Osteoblast (primary cell): ENCODE data around the gene VIPR2. TPM values are rescaled to one million over a fixed set of nuclear protein-coding genes. Genes with fewer than 3 reads are reported as not detected.

Source experiments
- DNase-seq: peaks from one replicate; pipeline ENCODE4 v3.0.0; 2011; ENCODE audit warnings: low spot score, mixed read lengths; ENCODE audit not compliant: insufficient read length; ENCODE audit errors: missing footprints
- H2AFZ ChIP-seq: 2 replicates; pipeline ENCODE4 v1.6.0; 2011; ENCODE audit warnings: mild to moderate bottlenecking, low read length
- H3K27ac ChIP-seq: 2 replicates; pipeline ENCODE4 v1.5.1; 2011; ENCODE audit warnings: mild to moderate bottlenecking, low read depth, low read length, moderate library complexity
- H3K27me3 ChIP-seq: 2 replicates; pipeline ENCODE4 v1.6.0; 2012; ENCODE audit warnings: mild to moderate bottlenecking, control low read depth, inconsistent platforms, low read length, moderate library complexity; ENCODE audit not compliant: insufficient read depth
- H3K36me3 ChIP-seq: 2 replicates; pipeline ENCODE4 v1.5.1; 2011; ENCODE audit warnings: mild to moderate bottlenecking, low read length, control low read depth, moderate library complexity; ENCODE audit not compliant: insufficient read depth
- H3K4me1 ChIP-seq: 2 replicates; pipeline ENCODE4 v1.5.1; 2011; ENCODE audit warnings: mild to moderate bottlenecking, low read length, control low read depth, moderate library complexity; ENCODE audit not compliant: insufficient read depth
- H3K4me2 ChIP-seq: 2 replicates; pipeline ENCODE4 v1.6.0; 2011; ENCODE audit warnings: mild to moderate bottlenecking, low read length; ENCODE audit not compliant: insufficient read depth
- H3K4me3 ChIP-seq: fragments of 200-600 bp; sonication (generic); 3 replicates; pipeline ENCODE4 v1.5.1; 2012; ENCODE audit warnings: mild to moderate bottlenecking, low read length, inconsistent platforms; ENCODE audit not compliant: insufficient read depth
- H3K79me2 ChIP-seq: 2 replicates; pipeline ENCODE4 v1.6.0; 2012; ENCODE audit warnings: mild to moderate bottlenecking, low read length, control low read depth, inconsistent platforms; ENCODE audit not compliant: insufficient read depth
- H3K9me3 ChIP-seq: 2 replicates; pipeline ENCODE4 v1.5.1; 2011; ENCODE audit warnings: low read depth, low read length, control low read depth
- H4K20me1 ChIP-seq: 2 replicates; pipeline ENCODE4 v1.6.0; 2012; ENCODE audit warnings: mild to moderate bottlenecking, low read length, control low read depth; ENCODE audit not compliant: insufficient read depth
- total RNA-seq: library from RNA; depleted of rRNA; stranded (reverse); fragments of >200 nt; gene quantifications from 2 replicates; pipeline ENCODE4 v1.2.3, GENCODE V29; 2012
- TF ChIP-seq, protein P1 (sequence below): IDR thresholded peaks from 2 replicates; pipeline ENCODE4 v1.5.1; 2011; ENCODE audit warnings: mild to moderate bottlenecking, low read depth, low read length, moderate library complexity; ENCODE audit errors: extremely low read depth

Gene VIPR2
- total RNA-seq, 1 donor: not detected

DNA sequence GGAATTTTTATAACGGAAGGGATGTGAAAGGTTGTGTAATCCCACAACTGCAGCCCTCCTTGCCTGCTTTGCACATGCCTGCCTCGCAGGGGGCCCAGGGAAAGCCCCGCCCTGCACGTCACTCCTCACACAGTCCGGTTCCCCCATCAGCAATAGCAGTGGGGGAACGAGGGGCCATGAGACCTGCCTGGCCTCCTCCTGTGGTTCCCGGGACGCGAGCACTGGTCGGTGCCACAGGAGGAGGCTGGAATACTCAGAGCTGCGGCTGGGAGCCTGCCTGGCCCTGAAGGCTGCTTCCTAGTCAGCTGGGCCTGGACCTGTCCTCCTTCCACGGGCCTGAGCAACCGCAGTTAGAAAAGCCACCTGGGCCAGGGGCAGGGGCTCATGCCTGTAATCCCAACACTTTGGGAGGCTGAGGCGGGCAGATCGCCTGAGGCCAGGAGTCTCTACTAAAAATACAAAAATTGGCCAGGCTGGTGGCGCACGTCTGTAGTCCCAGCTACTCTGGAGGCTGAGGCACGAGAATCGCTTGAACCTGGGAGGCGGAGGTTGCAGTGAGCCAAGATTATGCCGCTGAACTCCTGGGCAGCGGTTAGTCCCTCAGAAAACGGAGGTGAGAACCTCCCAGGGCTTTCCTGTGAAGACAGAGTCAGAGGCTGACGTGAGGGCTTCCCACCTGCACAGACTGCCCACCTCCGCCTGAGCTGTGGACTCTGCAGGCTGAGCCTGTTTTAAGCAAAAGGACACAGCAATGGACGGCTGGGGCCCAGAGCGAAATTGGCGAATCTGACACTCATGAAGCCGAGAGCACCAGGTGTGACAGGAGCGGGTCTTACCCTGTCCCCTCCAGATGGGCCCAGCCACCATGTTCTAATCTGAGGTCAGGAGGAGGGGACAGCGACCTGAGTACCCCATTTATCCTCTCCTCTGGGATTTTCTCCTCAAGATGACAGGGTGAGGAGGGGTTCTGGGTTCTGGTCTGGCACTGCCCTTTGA lies 52.9 kb downstream of the VIPR2 start:
- TF ChIP-seq, protein P1, sequence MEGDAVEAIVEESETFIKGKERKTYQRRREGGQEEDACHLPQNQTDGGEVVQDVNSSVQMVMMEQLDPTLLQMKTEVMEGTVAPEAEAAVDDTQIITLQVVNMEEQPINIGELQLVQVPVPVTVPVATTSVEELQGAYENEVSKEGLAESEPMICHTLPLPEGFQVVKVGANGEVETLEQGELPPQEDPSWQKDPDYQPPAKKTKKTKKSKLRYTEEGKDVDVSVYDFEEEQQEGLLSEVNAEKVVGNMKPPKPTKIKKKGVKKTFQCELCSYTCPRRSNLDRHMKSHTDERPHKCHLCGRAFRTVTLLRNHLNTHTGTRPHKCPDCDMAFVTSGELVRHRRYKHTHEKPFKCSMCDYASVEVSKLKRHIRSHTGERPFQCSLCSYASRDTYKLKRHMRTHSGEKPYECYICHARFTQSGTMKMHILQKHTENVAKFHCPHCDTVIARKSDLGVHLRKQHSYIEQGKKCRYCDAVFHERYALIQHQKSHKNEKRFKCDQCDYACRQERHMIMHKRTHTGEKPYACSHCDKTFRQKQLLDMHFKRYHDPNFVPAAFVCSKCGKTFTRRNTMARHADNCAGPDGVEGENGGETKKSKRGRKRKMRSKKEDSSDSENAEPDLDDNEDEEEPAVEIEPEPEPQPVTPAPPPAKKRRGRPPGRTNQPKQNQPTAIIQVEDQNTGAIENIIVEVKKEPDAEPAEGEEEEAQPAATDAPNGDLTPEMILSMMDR: no peak
- H2AFZ ChIP-seq: no peak overlapping the region
- H3K79me2 ChIP-seq: no peaks in the 10 kb centered on the region
- no peaks in the 10 kb centered on the region for H3K36me3 ChIP-seq
- H3K27me3 ChIP-seq: no peaks in the 10 kb centered on the region
- H4K20me1 ChIP-seq: no peaks in the 10 kb centered on the region
- H3K9me3 ChIP-seq: no peaks in the 10 kb centered on the region
- DNase-seq: peak; percentile 59
- no peak overlapping the region for H3K4me2 ChIP-seq
- H3K4me3 ChIP-seq: no peak overlapping the region
- no peak overlapping the region for H3K27ac ChIP-seq
- H3K4me1 ChIP-seq: no peaks in the 10 kb centered on the region

GRCh38 chr7:159091041-159091440 lies 53.6 kb downstream of the VIPR2 start:
- Histone ChIP-seq H3K9me3 (no peaks in the 10 kb centered on the region), H3K4me1 (no peaks in the 10 kb centered on the region)
- TF ChIP-seq, protein P1: no peak

GRCh38 chr7:159088016-159088865 lies 56.4 kb downstream of the VIPR2 start:
- TF ChIP-seq, protein P1: no peak
- Histone ChIP-seq H3K27ac (no peak overlapping the region), H4K20me1 (no peaks in the 10 kb centered on the region), H3K9me3 (no peaks in the 10 kb centered on the region), H3K79me2 (no peaks in the 10 kb centered on the region), H2AFZ (no peak overlapping the region), H3K4me3 (no peak overlapping the region), H3K4me2 (no peak overlapping the region), H3K27me3 (no peaks in the 10 kb centered on the region), H3K4me1 (no peaks in the 10 kb centered on the region), H3K36me3 (no peaks in the 10 kb centered on the region)
- DNase-seq: peak; percentile 61

More at GRCh38 chr7:159091041-159091440, 53.6 kb downstream of the VIPR2 start:
- no peak overlapping the region for H2AFZ ChIP-seq
- no peaks in the 10 kb centered on the region for H3K27me3 ChIP-seq
- H3K4me3 ChIP-seq: no peak overlapping the region
- no peak overlapping the region for H3K27ac ChIP-seq
- H3K4me2 ChIP-seq: no peak overlapping the region
- H3K79me2 ChIP-seq: no peaks in the 10 kb centered on the region
- no peaks in the 10 kb centered on the region for H3K36me3 ChIP-seq
- DNase-seq: peak; percentile 49
- H4K20me1 ChIP-seq: no peaks in the 10 kb centered on the region
